ENCODE data around the gene ALKBH4.
"Not testable (repeated sequence)": the region's sequence is repeated elsewhere in the genome, so short reads cannot be mapped to it uniquely, and the experiment has no call there.

ALKBH4 gene

GRCh38 chr7:102454932-102455331, 9.7 kb downstream of the ALKBH4 start:
- not testable (repeated sequence) for DNase-seq

GRCh38 chr7:102454468-102454867, 10.2 kb downstream of the ALKBH4 start:
- DNase-seq = peak; percentile 52 to 81

GRCh38 chr7:102453319-102453718, 11.3 kb downstream of the ALKBH4 start:
- DNase-seq = no peak

- DNase-seq = no peak
Observed at GRCh38 chr7:102452451-102452850, 12.2 kb downstream of the ALKBH4 start.

GRCh38 chr7:102451371-102452054, 13.2 kb downstream of the ALKBH4 start:
- peak; percentile 67 to 83 for DNase-seq

GRCh38 chr7:102450242-102450641, 14.4 kb downstream of the ALKBH4 start:
- peak in 1 of 2 experiments; percentile 4 for DNase-seq

- DNase-seq = no peak
Observed at GRCh38 chr7:102449136-102449535, 15.5 kb downstream of the ALKBH4 start.

GRCh38 chr7:102447311-102447710, 17.4 kb downstream of the ALKBH4 start:
- DNase-seq = no peak

GRCh38 chr7:102446387-102447156, 18.1 kb downstream of the ALKBH4 start:
- no peak for DNase-seq

- no peak for DNase-seq
Observed at GRCh38 chr7:102445674-102446071, 19.0 kb downstream of the ALKBH4 start.

GRCh38 chr7:102444961-102445673, 19.5 kb downstream of the ALKBH4 start:
- DNase-seq = no peak

- no peak for DNase-seq
Observed at GRCh38 chr7:102439963-102440795, 24.5 kb downstream of the ALKBH4 start.

GRCh38 chr7:102436118-102436517, 28.5 kb downstream of the ALKBH4 start:
- DNase-seq = no peak

- no peak for DNase-seq
Observed at GRCh38 chr7:102434039-102434486, 30.6 kb downstream of the ALKBH4 start.

GRCh38 chr7:102433219-102434038, 31.2 kb downstream of the ALKBH4 start, which contains the start of gene ORAI2:
ORAI2 (plus strand) TSS chr7:102433575; CDS start chr7:102438957, 5,382 bp downstream.
- peak; percentile 37 to 45 for DNase-seq

GRCh38 chr7:102432442-102433218, 32.0 kb downstream of the ALKBH4 start:
- DNase-seq = no peak

GRCh38 chr7:102431617-102432298, 32.9 kb downstream of the ALKBH4 start:
- peak; percentile 6 to 20 for DNase-seq

GRCh38 chr7:102429141-102429899, 35.3 kb downstream of the ALKBH4 start:
- no peak for DNase-seq

- no peak for DNase-seq
Observed at GRCh38 chr7:102427019-102427405, 37.7 kb downstream of the ALKBH4 start.
